HAP-1 (cell line): Measurements from ENCODE around the gene KREMEN1.
"Not testable (repeated sequence)": the region's sequence is repeated elsewhere in the genome, so short reads cannot be mapped to it uniquely, and the experiment has no call there.

Source experiments
- DNase-seq, 2 experiments: peaks; one replicate each; pipeline ENCODE4 v3.0.0-alpha.2; 2016 to 2020; ENCODE audit warnings: low spot score in 2 of 2
- H3K27me3 ChIP-seq: fragments of 250-450 bp; sonication (Bioruptor Pico); 2 replicates; pipeline ENCODE4 v1.5.1; 2020; ENCODE audit warnings: low read depth, mild to moderate bottlenecking, moderate library complexity
- H3K36me3 ChIP-seq: fragments of 250-450 bp; sonication (Bioruptor Pico); replicated peaks from 2 replicates; pipeline ENCODE4 v1.5.1; 2020; ENCODE audit warnings: mild to moderate bottlenecking
- H3K4me1 ChIP-seq: fragments of 250-450 bp; sonication (Bioruptor Pico); 2 replicates; pipeline ENCODE4 v1.5.1; 2020; ENCODE audit warnings: mild to moderate bottlenecking
- H3K4me3 ChIP-seq: fragments of 250-450 bp; sonication (Bioruptor Pico); 2 replicates; pipeline ENCODE4 v1.5.1; 2020; ENCODE audit warnings: mild to moderate bottlenecking, moderate library complexity
- H3K9me3 ChIP-seq: fragments of 250-450 bp; sonication (Bioruptor Pico); 2 replicates; pipeline ENCODE4 v1.5.1; 2020; ENCODE audit warnings: mild to moderate bottlenecking, moderate library complexity
- in situ Hi-C: fragments of 300-500 bp; cut with MboI; formaldehyde crosslinking; loops from 3 replicates; pipeline ENCODE4 v1.14.3; 2020; ENCODE audit warnings: low sequenced_read_pairs, inconsistent platforms, mixed read lengths

Gene KREMEN1

GRCh38 chr22:29074276-29074772, 1.5 kb downstream of the KREMEN1 start:
- Histone ChIP-seq H3K36me3 (no peaks in the 10 kb centered on the region), H3K4me1 (peaks cover 18% of the 10 kb centered on the region), H3K27me3 (no peaks in the 10 kb centered on the region), H3K9me3 (no peaks in the 10 kb centered on the region), H3K4me3 (peak overlapping the region; percentile 71)
- no peak for DNase-seq
- in situ Hi-C loops, result no loop called here

GRCh38 chr22:29078036-29078868, 5.4 kb downstream of the KREMEN1 start:
- Histone ChIP-seq H3K9me3 (no peaks in the 10 kb centered on the region), H3K4me1 (peaks cover 42% of the 10 kb centered on the region), H3K27me3 (no peaks in the 10 kb centered on the region), H3K4me3 (no peak overlapping the region), H3K36me3 (no peaks in the 10 kb centered on the region)
- in situ Hi-C loops, result no loop called here
- DNase-seq, result no peak

- Histone ChIP-seq H3K9me3 (no peaks in the 10 kb centered on the region), H3K4me3 (no peak overlapping the region), H3K27me3 (no peaks in the 10 kb centered on the region), H3K4me1 (peaks cover 45% of the 10 kb centered on the region), H3K36me3 (no peaks in the 10 kb centered on the region)
- in situ Hi-C loops, result no loop called here
- DNase-seq, result no peak
Measured at GRCh38 chr22:29078869-29079207, 6.0 kb downstream of the KREMEN1 start.

- H3K4me3 ChIP-seq, result no peak overlapping the region
- DNase-seq, result peak; percentile 81 to 86
- no peaks in the 10 kb centered on the region for H3K36me3 ChIP-seq
- H3K27me3 ChIP-seq, result no peaks in the 10 kb centered on the region
- H3K4me1 ChIP-seq, result peaks cover 45% of the 10 kb centered on the region
- in situ Hi-C loops, result no loop called here
- H3K9me3 ChIP-seq, result no peaks in the 10 kb centered on the region
Measured at GRCh38 chr22:29079218-29079901, 6.5 kb downstream of the KREMEN1 start.

GRCh38 chr22:29080106-29080975, 7.5 kb downstream of the KREMEN1 start:
- H3K4me3 ChIP-seq, result no peak overlapping the region
- no peaks in the 10 kb centered on the region for H3K9me3 ChIP-seq
- in situ Hi-C loops, result no loop called here
- H3K4me1 ChIP-seq, result peaks cover 44% of the 10 kb centered on the region
- no peaks in the 10 kb centered on the region for H3K27me3 ChIP-seq
- H3K36me3 ChIP-seq, result no peaks in the 10 kb centered on the region
- DNase-seq, result peak; percentile 64 to 72

GRCh38 chr22:29081517-29082236, 8.8 kb downstream of the KREMEN1 start:
- no peak for DNase-seq
- H3K27me3 ChIP-seq, result no peaks in the 10 kb centered on the region
- H3K36me3 ChIP-seq, result no peaks in the 10 kb centered on the region
- no peak overlapping the region for H3K4me3 ChIP-seq
- H3K4me1 ChIP-seq, result peaks cover 44% of the 10 kb centered on the region
- in situ Hi-C loops, result no loop called here
- no peaks in the 10 kb centered on the region for H3K9me3 ChIP-seq

GRCh38 chr22:29082826-29083545, 10.2 kb downstream of the KREMEN1 start:
- in situ Hi-C loops, result no loop called here
- Histone ChIP-seq H3K36me3 (no peaks in the 10 kb centered on the region), H3K27me3 (no peaks in the 10 kb centered on the region), H3K9me3 (no peaks in the 10 kb centered on the region), H3K4me3 (no peak overlapping the region), H3K4me1 (peaks cover 44% of the 10 kb centered on the region)
- DNase-seq, result no peak

- H3K27me3 ChIP-seq, H3K9me3 ChIP-seq, in situ Hi-C loops, H3K4me3 ChIP-seq, H3K36me3 ChIP-seq: not testable (repeated sequence)
- DNase-seq, result peak in 1 of 2 experiments; percentile 39
- H3K4me1 ChIP-seq, result peaks cover 42% of the 10 kb centered on the region
Measured at GRCh38 chr22:29083576-29083932, 10.7 kb downstream of the KREMEN1 start.

GRCh38 chr22:29083933-29084591, 11.2 kb downstream of the KREMEN1 start:
- Histone ChIP-seq H3K4me3 (no peak overlapping the region), H3K4me1 (peaks cover 37% of the 10 kb centered on the region), H3K9me3 (no peaks in the 10 kb centered on the region), H3K36me3 (no peaks in the 10 kb centered on the region), H3K27me3 (no peaks in the 10 kb centered on the region)
- peak in 1 of 2 experiments; percentile 62 for DNase-seq
- in situ Hi-C loops, result no loop called here

GRCh38 chr22:29087012-29087411, 14.2 kb downstream of the KREMEN1 start:
- no peaks in the 10 kb centered on the region for H3K36me3 ChIP-seq
- in situ Hi-C loops, result no loop called here
- H3K4me3 ChIP-seq, result no peak overlapping the region
- no peaks in the 10 kb centered on the region for H3K9me3 ChIP-seq
- no peak for DNase-seq
- H3K4me1 ChIP-seq, result peaks cover 19% of the 10 kb centered on the region
- H3K27me3 ChIP-seq, result no peaks in the 10 kb centered on the region

- H3K9me3 ChIP-seq, result no peaks in the 10 kb centered on the region
- no peaks in the 10 kb centered on the region for H3K27me3 ChIP-seq
- H3K36me3 ChIP-seq, result no peaks in the 10 kb centered on the region
- H3K4me3 ChIP-seq, result no peak overlapping the region
- DNase-seq, result no peak
- H3K4me1 ChIP-seq, result peaks cover 3% of the 10 kb centered on the region
- in situ Hi-C loops, result no loop called here
Measured at GRCh38 chr22:29088809-29089208, 16.0 kb downstream of the KREMEN1 start.

GRCh38 chr22:29089507-29089906, 16.7 kb downstream of the KREMEN1 start:
- Histone ChIP-seq H3K27me3 (no peaks in the 10 kb centered on the region), H3K4me3 (no peak overlapping the region), H3K9me3 (no peaks in the 10 kb centered on the region), H3K4me1 (no peaks in the 10 kb centered on the region; the same call in 1 of the 2 replicates), H3K36me3 (no peaks in the 10 kb centered on the region)
- DNase-seq, result no peak
- in situ Hi-C loops, result no loop called here
